Measurements from ENCODE around the gene RFC5.

DNA sequence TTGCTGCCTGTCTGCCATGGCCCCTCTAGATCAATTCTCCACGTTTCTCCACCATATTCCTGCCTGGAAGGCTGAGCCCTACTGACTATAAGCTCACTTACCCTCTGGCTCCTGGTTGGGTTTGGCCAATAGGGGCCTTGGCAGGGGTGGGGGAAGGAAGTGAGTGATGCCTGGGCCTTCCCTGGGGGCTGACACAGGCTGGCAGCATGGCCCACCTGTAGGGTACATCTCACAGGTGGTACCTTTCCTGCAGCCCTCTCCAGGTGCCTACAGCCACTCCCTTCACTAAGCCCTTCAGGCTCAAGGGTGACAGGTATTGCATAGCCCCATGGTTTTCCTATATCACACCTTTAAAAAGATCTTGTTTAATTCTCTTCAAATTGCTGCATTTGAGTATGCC, 3.5 kb downstream of the RFC5 start:
- TF ChIP-seq FOXA1 (IDR thresholded peaks at IDR 0.05) (no peak), SP1 (IDR thresholded peaks at IDR 0.05) (no peak), SUZ12 (IDR thresholded peaks at IDR 0.05) (no peak), ELF4 (IDR thresholded peaks at IDR 0.05) (no peak), ARNT (IDR thresholded peaks at IDR 0.05) (no peak), FOXM1 (IDR thresholded peaks at IDR 0.05; ENCODE audit: borderline replicate concordance) (no peak), FOXK2 (IDR thresholded peaks at IDR 0.05) (no peak), PKNOX1 (IDR thresholded peaks at IDR 0.05) (no peak), TARDBP (IDR thresholded peaks at IDR 0.05) (no peak), HDGF (IDR thresholded peaks at IDR 0.05; ENCODE audit: borderline replicate concordance) (no peak), NFRKB (IDR thresholded peaks at IDR 0.05) (no peak)
